Esophagus muscularis mucosa (tissue), 4 donors: Measurements from ENCODE around the gene EXOC3. TPM values are rescaled to one million over a fixed set of nuclear protein-coding genes. Genes with fewer than 3 reads are reported as not detected.

Source experiments
- DNase-seq: peaks from one replicate; pipeline ENCODE4 v3.0.0-alpha.2; 2017; ENCODE audit errors: extremely low spot score
- H3K27ac ChIP-seq, 4 donors: fragments of 200-600 bp; sonication (generic); replicated peaks in 1 of 4; 1 replicate in 3 of 4; 2 replicates in 1 of 4; pipeline ENCODE4 v1.5.1; 2016 to 2019; ENCODE audit warnings: mild to moderate bottlenecking in 1 of 4
- H3K27me3 ChIP-seq, 4 donors: fragments of 200-600 bp; sonication (generic); one replicate each; pipeline versions ENCODE4 v1.5.1 to v1.6.0; 2016 to 2019
- H3K36me3 ChIP-seq, 4 donors: fragments of 200-600 bp; sonication (generic); one replicate each; pipeline ENCODE4 v1.5.1; 2016 to 2019
- H3K4me1 ChIP-seq, 4 donors: fragments of 200-600 bp; sonication (generic); one replicate each; pipeline ENCODE4 v1.5.1; 2016 to 2019
- H3K4me3 ChIP-seq, 4 donors: fragments of 200-600 bp; sonication (generic); 1 replicate in 2 of 4; 2 replicates in 2 of 4; pipeline ENCODE4 v1.5.1; 2016 to 2019; ENCODE audit warnings: mild to moderate bottlenecking in 4 of 4, moderate library complexity in 1 of 4
- H3K9me3 ChIP-seq, 4 donors: fragments of 200-600 bp; sonication (generic); 1 replicate in 3 of 4; 2 replicates in 1 of 4; pipeline ENCODE4 v1.5.1; 2016 to 2019
- EP300 ChIP-seq: sonication (generic); formaldehyde crosslinking; IDR thresholded peaks from one replicate; pipeline ENCODE4 v1.6.1; 2017; ENCODE audit warnings: antibody characterized with exemption
- POLR2A ChIP-seq: fragments of 450-650 bp; IDR thresholded peaks from one replicate; pipeline ENCODE4 v1.6.1; 2017; ENCODE audit warnings: antibody characterized with exemption, moderate library complexity, mild to moderate bottlenecking, low read depth
- POLR2AphosphoS5 ChIP-seq, 2 donors: sonication (generic); formaldehyde crosslinking; IDR thresholded peaks; one replicate each; pipeline ENCODE4 v1.6.1; 2017; ENCODE audit warnings: antibody characterized with exemption in 2 of 2
- WGBS: methylation state at CpG from one replicate; pipeline ENCODE4 v1.1.5; 2018; 5-methylcytosine and 5-hydroxymethylcytosine counted together
- intact Hi-C: fragments of 100-400 bp; cut with DNase I; formaldehyde crosslinking; loops from one replicate; pipeline ENCODE4 v1.15.1; 2023
- total RNA-seq, 4 donors: library from RNA; depleted of rRNA; stranded (reverse); fragments of >200 nt; gene quantifications; one replicate each; pipeline versions ENCODE4 v1.1.0 to v1.2.1, GENCODE V29; 2016
- TF ChIP-seq, protein P1 (sequence below), 3 experiments: fragments of 200-600 bp in 2 of 3; fragments of 450-650 bp in 1 of 3; sonication (generic) in 2 of 3; IDR thresholded peaks; one replicate each; pipeline ENCODE4 v1.5.1; 2017 to 2019; ENCODE audit warnings: antibody characterized with exemption in 3 of 3, mild to moderate bottlenecking in 2 of 3, moderate library complexity in 1 of 3

The EXOC3 gene
- total RNA-seq, 4 donors from 2014 or later: 48.6 to 82.1 (median 59.3) TPM

DNA sequence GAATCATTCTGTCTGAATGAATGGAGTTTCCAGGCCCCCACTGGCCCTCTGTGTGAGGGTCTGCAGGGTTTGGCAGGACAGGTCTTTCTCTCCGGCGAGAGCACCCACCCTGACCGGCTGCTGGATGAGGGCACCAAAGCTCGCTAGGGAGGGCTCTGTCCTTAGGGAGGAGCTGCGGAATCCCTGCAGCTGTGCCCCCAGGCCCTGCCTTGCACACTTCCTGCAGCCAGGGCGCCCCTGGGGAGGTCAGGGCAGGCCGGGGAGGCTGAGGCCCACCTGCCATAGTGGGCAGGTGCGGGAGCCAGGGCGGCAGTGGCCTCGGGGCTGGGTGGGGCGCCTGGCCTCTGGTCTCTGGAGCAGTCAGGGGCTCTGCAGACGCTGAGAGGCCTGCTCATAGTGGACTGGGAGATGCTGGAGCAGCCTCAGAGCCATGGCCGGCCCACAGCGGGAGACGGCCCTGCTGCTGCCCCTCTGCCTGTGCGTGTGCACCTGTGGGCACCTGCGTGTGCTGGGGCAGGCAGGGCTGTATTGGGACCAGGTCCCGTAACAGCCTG is 36.1 kb downstream of the EXOC3 start:
- 60% methylated on average over 5 of the region's 18 CpGs for WGBS

GRCh38 chr5:479566-480319 is 36.8 kb downstream of the EXOC3 start:
- intact Hi-C loops: no loop called here
- TF ChIP-seq, protein P1, sequence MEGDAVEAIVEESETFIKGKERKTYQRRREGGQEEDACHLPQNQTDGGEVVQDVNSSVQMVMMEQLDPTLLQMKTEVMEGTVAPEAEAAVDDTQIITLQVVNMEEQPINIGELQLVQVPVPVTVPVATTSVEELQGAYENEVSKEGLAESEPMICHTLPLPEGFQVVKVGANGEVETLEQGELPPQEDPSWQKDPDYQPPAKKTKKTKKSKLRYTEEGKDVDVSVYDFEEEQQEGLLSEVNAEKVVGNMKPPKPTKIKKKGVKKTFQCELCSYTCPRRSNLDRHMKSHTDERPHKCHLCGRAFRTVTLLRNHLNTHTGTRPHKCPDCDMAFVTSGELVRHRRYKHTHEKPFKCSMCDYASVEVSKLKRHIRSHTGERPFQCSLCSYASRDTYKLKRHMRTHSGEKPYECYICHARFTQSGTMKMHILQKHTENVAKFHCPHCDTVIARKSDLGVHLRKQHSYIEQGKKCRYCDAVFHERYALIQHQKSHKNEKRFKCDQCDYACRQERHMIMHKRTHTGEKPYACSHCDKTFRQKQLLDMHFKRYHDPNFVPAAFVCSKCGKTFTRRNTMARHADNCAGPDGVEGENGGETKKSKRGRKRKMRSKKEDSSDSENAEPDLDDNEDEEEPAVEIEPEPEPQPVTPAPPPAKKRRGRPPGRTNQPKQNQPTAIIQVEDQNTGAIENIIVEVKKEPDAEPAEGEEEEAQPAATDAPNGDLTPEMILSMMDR (IDR thresholded peaks at IDR 0.05): no peak
- TF ChIP-seq POLR2AphosphoS5 (IDR thresholded peaks at IDR 0.05) (no peak), POLR2A (no peak), EP300 (no peak)
- Histone ChIP-seq H3K27me3 (peaks cover 0 to 99% (median 61%) of the 10 kb centered on the region in 4 donors), H3K4me3 (no peak overlapping the region), H3K27ac (no peak overlapping the region), H3K4me1 (peaks cover 7 to 14% (median 9%) of the 10 kb centered on the region in 4 donors), H3K36me3 (no peaks in the 10 kb centered on the region), H3K9me3 (no peaks in the 10 kb centered on the region)
- DNase-seq: no peak
- 63% methylated on average over 17 of the region's 34 CpGs for WGBS

More for the DNA sequence above, 36.1 kb downstream of the EXOC3 start:
- no peak for TF ChIP-seq POLR2AphosphoS5 (IDR thresholded peaks at IDR 0.05)
- no peak for TF ChIP-seq POLR2A
- TF ChIP-seq, protein P1 (IDR thresholded peaks at IDR 0.05): no peak
- no peak for TF ChIP-seq EP300
- Histone ChIP-seq H3K36me3 (no peaks in the 10 kb centered on the region), H3K9me3 (no peaks in the 10 kb centered on the region), H3K27me3 (peaks cover 0 to 94% (median 61%) of the 10 kb centered on the region in 4 donors), H3K4me3 (no peak overlapping the region), H3K4me1 (peaks cover 8 to 21% (median 14%) of the 10 kb centered on the region in 4 donors), H3K27ac (no peak overlapping the region)
- DNase-seq: no peak
- intact Hi-C loops: no loop called here

DNA sequence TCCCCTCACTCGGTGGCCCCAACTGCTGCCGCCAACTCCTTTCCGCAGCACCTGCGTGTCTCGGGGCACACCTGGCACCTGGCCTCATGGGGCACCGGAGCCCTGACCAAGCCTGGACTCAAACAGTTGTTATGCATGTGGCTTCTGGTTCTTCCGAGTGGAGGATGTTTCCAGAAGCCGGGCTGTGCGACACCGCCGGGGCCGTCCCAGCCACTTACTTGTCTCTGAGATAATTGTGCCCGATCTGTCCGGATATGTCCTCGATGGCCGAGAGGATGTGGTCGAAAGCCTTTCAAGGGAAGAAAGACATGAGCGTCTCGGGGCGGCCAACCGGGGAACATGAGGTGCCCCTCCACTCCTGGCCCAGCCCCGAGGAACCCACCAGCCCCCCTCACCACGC is 38.4 kb downstream of the EXOC3 start:
- H3K27ac ChIP-seq: no peak overlapping the region
- no peaks in the 10 kb centered on the region for H3K9me3 ChIP-seq
- peaks cover 0 to 5% (median 0%) of the 10 kb centered on the region in 4 donors for H3K4me1 ChIP-seq
- DNase-seq: no peak
- peaks cover 0 to 99% (median 47%) of the 10 kb centered on the region in 4 donors for H3K27me3 ChIP-seq
- 83% methylated on average over 21 of the region's 23 CpGs for WGBS
- no peak overlapping the region for H3K4me3 ChIP-seq
- intact Hi-C loops: no loop called here
- TF ChIP-seq POLR2AphosphoS5 (IDR thresholded peaks at IDR 0.05): no peak
- no peak for TF ChIP-seq POLR2A
- no peak for TF ChIP-seq EP300
- TF ChIP-seq, protein P1 (IDR thresholded peaks at IDR 0.05): no peak
- H3K36me3 ChIP-seq: no peaks in the 10 kb centered on the region

DNA sequence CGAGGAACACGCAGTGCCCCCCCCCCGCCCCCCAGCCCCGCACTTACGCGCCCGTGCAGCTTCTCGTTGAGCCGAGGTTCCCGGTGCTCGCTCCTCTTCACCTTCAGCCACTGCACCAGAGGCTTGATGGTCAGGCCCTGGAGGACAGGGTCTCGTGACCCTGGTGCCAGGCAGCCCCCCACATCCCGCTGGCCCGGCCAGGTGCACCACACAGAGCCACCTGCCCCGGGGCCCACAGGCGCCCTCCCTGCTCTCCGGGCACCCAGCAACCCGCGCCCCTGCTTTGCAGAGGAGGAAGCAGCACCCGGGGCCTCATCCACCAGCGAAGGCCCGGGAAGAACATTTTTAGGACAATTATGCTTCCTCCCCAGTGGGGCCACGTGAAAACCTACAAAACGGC is 39.0 kb downstream of the EXOC3 start:
- TF ChIP-seq EP300: no peak
- no peak for TF ChIP-seq POLR2AphosphoS5 (IDR thresholded peaks at IDR 0.05)
- TF ChIP-seq, protein P1 (IDR thresholded peaks at IDR 0.05): no peak
- TF ChIP-seq POLR2A: no peak

More for the DNA sequence above, 39.0 kb downstream of the EXOC3 start:
- 80% methylated on average over 7 of the region's 24 CpGs for WGBS
- H3K4me1 ChIP-seq: peaks cover 0 to 5% (median 0%) of the 10 kb centered on the region in 4 donors
- no peak overlapping the region for H3K4me3 ChIP-seq
- no peak overlapping the region for H3K27ac ChIP-seq
- H3K36me3 ChIP-seq: no peaks in the 10 kb centered on the region
- H3K27me3 ChIP-seq: peaks cover 0 to 96% (median 40%) of the 10 kb centered on the region in 4 donors
- no peak for DNase-seq
- no peaks in the 10 kb centered on the region for H3K9me3 ChIP-seq
- intact Hi-C loops: no loop called here
